Measurements from ENCODE around the gene CPA1. TPM values are rescaled to one million over a fixed set of nuclear protein-coding genes. Genes with fewer than 3 reads are reported as not detected.
A peak's percentile ranks its signal among the peaks of the same experiment; 100 is the strongest.

Gene CPA1
- total RNA-seq, 1 donor from 2014 or later, result not detected

DNA sequence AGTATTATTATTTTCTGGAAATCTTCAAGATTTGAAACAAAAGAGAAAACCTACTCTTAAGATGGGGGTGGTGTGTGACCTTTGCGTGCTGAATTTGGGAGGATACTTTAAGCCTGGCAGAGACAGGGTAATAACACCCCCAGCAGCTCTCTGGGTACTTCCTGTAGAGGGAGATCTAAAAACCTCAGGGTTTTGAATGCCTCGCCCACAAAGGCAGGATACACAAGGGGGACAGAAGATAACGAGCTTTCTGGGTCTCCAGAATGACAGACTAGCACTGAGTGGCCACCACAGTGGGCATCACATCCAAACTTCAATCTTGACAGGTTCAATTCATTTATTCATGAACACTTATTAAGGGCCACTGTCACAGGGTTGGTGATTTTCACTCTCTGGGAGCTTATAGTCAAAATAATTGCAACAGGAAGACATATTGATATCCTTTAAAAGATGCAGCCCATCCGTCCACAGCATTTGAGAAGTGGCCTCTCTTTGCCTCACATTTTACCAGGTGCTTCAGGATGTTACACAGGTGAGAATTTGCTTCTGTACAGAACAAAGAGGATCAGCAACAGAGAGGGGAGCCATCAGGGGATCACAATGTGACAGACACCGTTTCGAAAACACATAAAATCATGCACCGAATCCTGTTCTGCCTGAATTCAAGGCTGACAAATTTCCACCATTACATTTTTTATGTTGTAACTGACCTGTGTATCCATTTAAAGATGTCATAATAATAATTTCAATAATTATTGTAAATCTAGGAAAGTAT, 14.3 kb downstream of the CPA1 start:
- DNase-seq (ENCODE audit: low read depth), result no peak

DNA sequence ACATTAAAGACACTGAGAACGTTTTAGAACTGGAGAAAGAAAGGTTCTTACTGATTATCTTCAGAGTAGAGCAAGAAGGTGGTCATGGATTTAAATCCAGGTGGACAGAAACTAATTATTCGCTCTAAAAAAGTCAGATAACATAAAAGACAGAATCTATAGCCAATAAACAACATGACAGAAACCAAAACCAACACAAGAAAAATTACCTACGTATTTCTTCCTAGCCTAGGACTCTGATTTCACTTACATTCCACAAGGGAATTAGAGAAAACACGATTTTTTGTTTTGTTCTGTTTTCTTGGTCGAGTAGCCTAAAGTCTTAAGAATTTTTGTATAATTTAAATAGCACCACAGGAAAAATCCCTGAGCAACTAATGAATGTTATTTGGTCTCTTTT, 15.1 kb downstream of the CPA1 start:
- DNase-seq (ENCODE audit: low read depth), result no peak

DNA sequence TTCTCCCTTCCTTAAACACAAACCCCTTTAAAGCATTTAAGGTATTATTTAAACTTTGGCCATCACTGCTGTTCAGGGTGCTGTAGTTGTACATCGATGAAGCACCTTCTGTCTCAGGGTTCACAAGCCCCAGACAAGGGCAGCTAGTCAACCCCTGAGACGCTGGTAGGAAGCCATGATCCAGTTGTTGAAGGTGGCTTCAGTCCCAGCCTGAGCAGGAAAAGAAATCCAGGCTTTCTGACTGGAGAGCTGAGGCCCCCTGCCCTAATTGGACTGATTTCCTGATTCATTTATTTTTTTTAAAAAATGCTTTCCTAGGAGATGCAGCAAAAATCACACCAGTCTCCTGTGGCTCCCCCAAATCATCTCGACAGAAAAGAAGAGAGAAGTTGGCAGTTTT, 15.8 kb downstream of the CPA1 start:
- DNase-seq (ENCODE audit: low read depth), result no peak

DNA sequence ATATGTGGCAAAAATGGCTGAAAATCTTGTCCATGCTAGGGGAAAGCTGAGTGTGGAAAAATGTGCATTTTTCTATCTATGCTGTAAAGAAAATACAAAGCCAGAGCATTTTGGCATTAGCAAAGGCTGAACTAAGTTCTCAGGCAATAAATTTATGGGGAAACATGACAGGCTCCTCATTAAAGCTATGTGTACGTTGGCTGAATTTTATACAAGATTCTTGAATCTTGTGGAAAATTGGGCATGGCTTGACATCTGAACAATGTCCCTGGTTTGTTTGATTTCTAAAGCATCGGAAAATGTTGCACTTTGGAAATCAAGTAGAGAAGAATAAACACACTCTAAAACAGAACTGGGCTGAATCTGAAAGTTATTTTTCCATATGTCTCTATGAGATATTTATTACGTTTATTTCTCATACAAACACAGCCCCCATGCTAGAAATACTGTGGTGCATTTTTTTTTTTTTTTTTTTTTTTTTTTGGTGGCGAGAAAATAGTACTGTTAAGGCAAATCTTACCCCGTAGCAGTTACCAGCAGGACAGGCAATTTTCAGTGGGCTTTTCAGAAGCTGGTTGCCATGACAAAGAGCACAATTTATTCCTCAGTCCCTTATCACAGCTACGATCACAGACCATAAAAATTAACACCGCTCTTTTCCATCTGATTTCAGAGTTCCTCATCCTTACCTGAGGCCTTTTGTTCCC, 16.9 kb downstream of the CPA1 start:
- DNase-seq (ENCODE audit: low read depth), result no peak

DNA sequence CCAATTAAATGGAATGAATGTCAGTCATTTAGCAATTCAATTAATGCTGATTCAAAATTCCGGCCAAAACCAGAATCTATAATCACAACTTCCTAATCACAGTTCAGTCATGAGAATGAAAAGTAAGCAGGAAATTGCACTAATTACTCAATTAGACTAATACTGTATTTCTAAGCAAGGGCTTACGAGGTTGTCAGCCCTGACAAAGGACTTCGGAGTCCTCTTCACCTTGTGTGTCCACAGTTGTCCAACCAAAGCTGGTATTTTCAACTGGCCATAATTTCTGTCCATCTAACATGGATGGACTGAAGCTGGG, 17.4 kb downstream of the CPA1 start:
- DNase-seq (ENCODE audit: low read depth), result no peak

DNA sequence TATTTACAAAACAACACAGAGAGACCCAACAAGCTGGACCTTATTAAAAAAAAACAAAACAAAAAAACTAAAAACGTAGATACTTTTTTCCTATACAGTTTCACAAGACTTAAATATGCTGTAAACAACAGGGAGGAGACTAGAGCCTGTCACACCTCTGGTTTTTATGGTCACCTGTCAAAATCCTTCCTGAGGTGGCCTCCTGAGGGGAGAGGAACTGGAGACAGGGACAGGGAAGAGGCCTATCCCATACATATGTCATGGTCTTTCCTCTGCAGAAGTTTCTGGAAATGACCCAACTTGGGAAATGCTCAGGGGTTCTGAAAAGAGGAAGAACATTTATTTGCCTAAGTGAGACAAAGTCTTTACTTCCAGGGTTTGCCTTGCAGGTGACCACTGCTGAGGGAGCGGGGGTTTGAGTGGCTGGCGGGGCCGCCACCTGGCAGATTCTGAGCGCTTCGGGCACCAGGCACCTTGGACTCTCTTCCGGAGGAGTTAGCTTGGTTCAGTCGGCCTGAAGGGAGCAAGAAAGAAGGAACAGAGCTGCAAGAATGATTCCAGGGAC, 18.3 kb downstream of the CPA1 start:
- no peak for DNase-seq (ENCODE audit: low read depth)

DNA sequence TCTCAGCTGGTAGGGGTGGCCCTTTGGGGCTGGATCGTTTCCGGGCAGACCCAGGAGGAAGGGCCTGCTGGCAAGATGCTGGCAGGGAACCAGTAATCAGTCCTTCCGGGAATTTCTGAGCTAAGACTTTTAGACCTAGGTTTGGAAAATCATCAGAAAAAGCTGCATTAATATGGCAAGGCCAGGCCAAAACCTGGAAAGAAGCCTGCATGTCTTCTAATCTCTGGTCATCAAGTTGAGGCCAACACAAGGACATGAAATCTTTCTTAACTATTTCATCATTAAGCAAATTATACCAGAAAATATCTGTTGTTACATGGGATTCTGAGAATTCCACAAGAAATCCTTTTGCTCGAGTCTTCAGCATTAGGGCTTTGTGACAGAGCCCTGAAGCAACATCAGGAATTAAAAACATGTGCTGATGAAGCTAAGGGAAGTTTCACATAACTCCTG, 19.9 kb downstream of the CPA1 start:
- no peak for DNase-seq (ENCODE audit: low read depth)

DNA sequence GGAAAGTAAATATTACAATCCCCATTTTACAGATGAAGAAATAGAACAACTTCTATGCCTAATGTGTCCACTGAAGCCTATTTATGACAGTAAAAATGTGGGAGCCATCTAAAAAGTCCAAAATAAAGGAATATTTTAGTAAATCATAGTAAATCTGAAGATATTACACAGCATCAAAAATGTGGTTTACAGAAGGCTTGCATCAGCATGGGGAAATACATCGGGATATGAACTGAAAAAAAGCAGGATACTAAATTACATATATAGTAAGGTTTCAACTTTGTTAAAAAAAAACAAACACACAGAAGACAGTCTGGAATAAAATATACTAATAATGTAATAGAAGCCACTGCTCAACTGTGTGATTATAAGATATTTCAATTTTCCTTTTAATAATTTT, 20.8 kb downstream of the CPA1 start:
- no peak for DNase-seq (ENCODE audit: low read depth)

DNA sequence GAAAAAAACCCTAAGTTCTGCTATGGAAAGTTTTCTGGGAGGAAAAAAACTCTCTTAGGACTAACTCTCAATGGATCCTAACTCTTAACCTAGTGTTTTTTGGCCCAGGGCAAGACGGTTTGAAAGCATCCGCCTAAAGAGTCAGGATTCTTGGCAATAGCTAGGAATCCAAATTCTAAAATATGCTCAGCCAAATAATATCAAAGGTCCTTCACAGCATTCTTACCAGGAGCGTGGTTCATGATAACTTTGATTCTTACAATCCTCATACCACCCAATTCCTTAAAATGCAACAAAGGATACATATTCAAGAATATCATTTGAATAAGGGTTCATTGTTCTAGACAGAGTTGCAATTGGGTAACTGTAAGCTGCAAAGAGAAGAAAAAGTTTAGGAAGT, 21.3 kb downstream of the CPA1 start:
- DNase-seq (ENCODE audit: low read depth), result no peak

DNA sequence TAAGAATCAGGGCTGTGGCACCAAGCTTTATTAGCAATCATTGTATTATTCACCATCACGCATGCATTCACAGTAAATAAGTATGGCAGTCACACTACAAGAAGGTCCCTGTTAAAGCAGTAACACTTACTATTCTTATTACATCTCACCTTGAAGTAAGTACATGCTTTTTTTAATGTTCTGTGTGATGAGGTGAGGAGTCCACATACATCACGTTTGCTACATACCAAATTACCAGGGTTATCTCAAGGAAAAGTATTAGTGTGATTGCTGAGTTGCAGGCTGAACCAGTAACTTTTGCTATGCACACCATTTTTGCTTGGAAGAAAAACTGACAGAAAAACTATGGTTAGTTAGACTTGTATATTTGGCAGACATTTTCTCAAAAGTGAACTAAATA, 24.7 kb downstream of the CPA1 start:
- no peak for DNase-seq (ENCODE audit: low read depth)

DNA sequence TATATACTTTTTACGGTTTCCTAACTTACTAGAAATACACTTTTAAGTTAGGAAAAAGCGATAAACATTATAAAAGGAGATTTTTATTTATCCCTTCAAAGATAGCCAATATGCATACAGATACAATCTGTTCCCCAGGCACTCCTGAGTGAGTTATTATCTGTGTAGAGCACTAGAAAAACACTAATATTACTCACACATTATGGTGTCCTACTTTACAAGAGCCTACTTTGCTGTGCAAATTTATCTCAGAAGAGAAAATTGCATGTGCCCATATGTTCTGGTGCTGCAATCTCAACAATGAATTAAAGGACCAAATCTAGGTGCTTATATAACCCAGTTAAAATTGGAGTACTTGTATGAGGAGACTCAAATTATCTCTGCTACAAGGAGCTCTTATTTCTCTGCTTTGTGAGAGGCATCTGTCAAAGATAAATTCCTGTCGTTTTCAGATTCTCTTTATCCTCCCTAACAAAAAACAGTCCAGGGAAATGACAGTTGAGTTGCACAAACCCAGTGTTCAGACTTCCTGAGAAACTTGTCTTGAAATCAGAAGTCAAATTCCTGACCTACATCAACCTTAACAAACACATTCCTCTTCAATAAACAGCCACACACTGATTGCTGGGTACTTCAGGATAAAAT, 28.9 kb downstream of the CPA1 start:
- DNase-seq (ENCODE audit: low read depth), result peak; percentile 56

DNA sequence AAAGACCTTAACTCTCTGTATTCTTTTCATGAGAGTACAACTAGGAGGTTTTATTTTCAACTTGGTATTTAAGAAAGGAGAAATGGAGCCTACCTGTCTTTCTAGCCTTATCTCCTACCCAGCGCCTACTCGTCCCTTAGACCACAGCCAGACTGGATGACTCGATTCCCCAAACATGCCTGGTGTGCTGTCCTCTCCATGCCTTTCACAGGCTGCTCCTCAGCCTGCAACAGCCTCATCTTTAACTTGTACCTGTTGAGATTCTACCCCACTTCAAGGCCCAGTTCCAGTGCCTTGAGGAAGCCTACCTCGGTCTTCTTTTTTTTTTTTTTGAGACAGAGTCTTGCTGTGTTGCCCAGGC, 29.4 kb downstream of the CPA1 start:
- no peak for DNase-seq (ENCODE audit: low read depth)

DNA sequence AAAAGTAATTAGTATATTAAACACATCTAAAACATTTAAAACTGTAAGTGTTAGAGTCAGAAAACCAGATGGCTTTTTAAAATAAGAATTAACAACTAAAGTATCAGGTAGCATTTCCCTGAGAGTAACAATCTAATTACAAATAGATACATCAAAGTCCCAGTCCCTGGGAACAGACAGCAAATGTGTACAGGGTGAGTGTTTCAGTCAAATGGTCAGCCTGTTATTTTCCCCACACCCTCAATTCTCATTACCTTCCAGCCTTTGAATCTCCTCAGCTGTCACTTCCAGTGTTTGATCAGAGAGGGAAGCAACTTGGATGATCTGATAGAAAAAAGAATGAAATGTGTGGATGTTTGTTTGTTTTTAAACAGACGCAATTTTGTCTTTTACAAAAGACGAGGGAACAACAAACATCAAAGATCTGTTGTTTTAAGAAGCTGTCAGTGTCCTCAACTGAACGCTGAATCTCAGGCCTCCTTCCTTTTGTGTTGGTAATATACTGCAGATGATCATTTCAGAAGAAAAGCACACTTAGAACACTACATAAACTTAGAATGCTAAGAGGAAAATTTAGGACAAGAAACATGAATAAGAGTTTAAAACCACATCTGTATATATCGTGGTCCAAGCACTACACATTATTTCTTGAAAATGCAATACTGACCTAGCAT, 30.7 kb downstream of the CPA1 start:
- no peak for DNase-seq (ENCODE audit: low read depth)

DNA sequence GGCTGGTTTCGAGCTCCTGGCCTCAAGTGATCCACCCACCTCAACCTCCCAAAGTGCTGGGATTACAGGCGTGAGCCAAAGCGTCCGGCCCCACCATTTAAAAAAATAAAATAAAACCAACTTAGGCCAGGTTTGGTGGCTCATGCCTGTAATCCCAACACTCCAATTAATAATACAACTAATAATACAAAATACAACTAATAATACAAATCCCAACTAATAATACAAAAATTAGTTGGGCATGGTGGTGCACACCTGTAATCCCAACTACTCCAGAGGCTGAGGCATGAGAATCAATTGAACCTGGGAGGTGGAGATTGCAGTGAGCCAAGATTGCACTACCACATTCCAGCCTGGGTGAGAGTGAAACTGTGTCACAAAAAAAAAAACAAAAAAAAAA, 32.9 kb downstream of the CPA1 start:
- DNase-seq (ENCODE audit: low read depth), result no peak

DNA sequence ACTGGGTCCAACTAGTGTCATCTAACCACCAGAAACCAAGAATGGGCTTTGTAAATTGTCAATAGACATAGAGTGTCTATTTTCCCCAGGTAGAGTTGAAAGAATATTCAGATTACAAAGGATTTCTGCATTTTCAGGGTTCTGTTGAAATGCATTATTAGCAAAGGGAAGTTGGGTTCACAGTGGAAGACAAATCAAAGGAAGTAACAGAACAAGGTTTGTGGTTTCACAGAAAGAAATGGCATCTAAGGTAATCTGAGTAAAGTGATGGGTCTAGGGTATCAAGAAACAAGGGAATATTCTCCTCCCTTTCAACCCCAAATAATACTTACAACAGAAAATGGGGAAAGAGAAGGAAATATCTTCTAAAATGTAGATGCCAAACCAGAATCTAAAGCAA, 34.7 kb downstream of the CPA1 start:
- no peak for DNase-seq (ENCODE audit: low read depth)

DNA sequence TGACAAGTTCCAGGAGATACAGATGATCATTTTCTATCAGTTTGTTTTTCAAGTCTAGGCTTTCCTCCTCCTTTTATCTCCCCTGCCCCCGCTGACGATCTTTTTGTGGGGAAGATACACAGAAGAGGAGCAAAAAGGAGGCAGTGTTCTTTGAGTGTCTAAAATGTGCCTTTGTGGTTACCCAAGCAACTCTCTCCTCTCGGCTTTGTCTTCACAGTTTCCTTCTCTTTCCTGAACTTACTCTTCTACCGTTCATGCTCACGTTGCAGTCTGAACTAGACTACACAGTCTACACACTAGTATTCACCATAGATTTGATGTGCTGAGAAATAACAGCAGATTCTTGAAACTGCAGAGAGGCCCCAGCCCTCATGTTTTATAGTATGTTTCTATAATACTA, 36.9 kb downstream of the CPA1 start:
- no peak for DNase-seq (ENCODE audit: low read depth)

DNA sequence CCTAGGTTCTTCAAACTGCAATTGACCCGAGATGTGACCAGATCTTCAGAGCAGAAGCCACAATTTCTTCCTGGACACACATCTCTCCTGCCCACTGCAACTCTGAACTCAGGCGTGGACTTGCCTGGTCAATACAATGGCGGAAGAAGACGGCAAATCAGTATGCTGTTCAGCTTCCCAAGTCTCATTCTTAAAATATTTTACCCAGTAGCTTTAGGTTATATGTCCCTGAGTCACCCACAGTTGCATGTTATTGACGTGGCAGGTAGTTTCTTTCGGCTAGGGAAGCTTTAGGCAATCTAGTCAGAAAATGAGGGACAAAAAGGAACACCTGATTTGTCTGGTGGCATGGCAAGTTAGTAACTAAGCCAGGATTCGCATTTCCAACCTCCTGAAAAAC, 38.0 kb downstream of the CPA1 start:
- peak; percentile 74 for DNase-seq (ENCODE audit: low read depth)

DNA sequence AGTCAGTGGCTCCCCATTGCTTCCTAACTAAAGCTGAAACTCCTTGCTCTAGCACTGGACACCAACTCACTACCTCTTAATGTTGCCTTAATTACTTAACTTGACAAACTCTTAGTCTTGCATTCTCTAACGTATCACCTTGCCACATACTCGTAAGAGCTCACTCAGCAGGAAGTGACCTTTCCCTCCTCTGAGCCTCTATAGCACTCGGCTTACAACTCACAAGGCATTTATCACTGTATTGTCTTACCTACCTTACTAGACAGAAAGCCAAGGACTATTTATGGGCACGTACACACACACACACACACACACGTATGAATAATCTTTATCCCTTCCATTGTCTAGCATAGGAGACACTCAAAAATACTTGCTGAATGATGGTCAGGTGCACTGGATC, 39.4 kb downstream of the CPA1 start:
- peak; percentile 45 for DNase-seq (ENCODE audit: low read depth)

DNA sequence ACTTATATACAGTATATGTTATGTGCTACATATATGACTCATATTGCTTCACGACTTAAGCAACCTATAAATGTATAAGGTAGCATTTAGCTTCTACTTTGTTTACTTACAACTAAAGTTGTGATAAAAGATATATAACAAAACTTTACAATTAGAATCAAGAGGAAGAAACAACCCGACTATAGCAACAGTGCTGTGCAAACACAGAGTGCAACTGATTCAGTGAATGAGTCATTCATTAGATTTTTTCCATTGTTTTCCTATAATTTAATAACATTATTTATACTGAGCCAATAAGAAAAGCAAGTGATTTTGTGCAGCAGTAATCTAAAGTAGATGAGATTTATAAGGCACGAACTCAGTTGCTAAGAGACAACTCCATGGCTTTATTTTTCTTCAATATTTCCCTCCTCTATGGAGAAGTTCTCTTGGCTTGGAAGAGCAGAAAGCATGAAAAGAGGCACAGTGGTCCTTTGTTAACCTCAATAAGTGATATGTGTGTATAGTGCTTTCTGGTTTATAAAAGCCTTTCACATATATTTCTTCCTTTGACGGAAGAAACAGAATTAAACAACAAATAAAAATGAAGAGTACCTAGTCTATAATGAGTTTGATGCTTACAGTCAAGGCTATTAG, 40.8 kb downstream of the CPA1 start:
- DNase-seq (ENCODE audit: low read depth), result peak; percentile 27

DNA sequence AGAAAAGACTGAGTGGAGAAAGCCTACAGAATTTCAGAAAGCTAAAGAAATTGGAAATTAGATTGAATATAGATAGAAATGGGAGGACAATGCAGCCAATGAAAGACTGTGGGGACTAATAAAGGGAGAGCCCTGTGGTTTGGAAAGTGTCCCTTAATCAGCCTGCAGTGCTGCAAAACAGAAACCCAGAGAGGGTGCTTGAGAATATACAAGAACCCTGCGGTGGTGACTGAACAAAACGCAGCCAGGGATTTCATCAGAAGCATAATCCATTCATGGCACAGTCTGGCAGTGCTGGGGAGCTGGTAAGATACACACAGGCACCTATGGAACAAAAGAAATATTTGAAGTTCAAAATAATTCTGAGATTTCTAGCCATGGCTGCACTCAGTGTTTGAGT, 41.4 kb downstream of the CPA1 start:
- peak; percentile 30 for DNase-seq (ENCODE audit: low read depth)

DNA sequence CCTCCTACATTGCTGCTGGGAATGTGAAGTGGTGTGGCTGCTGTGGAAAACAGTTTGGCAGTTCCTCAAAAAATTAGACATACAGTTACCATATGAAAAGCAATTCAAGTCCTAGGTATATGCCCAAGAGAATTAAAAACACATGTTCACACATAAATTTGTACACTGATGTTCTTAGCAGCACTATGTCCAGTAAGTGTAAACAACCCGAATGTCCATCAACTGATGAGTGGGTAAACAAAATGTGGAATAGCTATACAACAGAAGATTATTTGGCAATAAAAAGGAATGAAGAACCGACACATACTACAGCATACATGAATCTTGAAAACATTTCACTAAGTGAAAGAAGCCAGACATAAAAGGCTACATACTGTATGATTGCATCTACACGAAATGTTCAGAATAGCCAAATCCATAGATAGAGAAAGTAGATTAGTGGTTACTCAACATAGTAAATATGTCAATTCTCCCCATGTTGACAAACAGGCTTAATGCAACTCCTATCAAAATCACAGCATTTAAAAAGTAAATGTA, 43.3 kb downstream of the CPA1 start:
- no peak for DNase-seq (ENCODE audit: low read depth)

DNA sequence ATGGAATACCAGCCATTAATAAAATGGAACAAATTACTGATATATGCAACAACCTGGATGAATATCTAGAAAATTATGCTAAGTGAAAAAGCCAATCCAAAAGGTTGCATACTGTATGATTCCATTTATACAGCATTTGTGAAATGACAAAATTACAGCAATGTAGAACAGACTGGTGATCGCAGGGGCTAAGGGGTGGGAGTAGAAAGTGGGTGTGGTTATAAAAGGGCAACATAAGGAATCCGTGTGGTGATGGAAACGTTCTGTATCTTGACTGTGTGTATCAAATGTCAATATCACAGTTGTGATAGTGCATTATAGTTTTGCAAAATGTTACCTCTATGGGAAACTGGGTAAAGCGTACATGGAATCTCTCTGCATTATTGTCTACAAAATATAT, 45.5 kb downstream of the CPA1 start:
- DNase-seq (ENCODE audit: low read depth), result no peak

All from renal cortical epithelial cell (primary cell).